PC-9 (cell line): ENCODE data around the gene ITGB4. TPM values are rescaled to one million over a fixed set of nuclear protein-coding genes. Genes with fewer than 3 reads are reported as not detected.

ENCODE experiments used
- BruUV-seq: library from RNA; stranded (reverse); fragments of 400-500 nt; replicated peaks from 2 replicates; lab custom pipeline; 2021; lab: Mats Ljungman, UMichigan
- CTCF ChIA-PET: fragments of 300-600 bp; sonication (Branson Sonifier 250); formaldehyde crosslinking; loops from one replicate; lab custom pipeline; 2022; ENCODE audit warnings: antibody characterized with exemption; lab: Charles Lee
- POLR2A ChIA-PET: fragments of 300-600 bp; sonication (Branson Sonifier 250); formaldehyde crosslinking; loops from one replicate; lab custom pipeline; 2022; ENCODE audit warnings: antibody characterized with exemption; ENCODE audit not compliant: unreplicated experiment; lab: Charles Lee
- DNase-seq, 2 experiments: peaks; one replicate each; pipeline versions ENCODE4 v3.0.0 to v3.0.0-alpha.2; 2015 to 2022; ENCODE audit warnings: mixed read lengths in 1 of 2
- H2AFZ ChIP-seq: fragments of 200-600 bp; sonication (generic); 2 replicates; pipeline ENCODE4 v1.8.1; 2017; ENCODE audit warnings: antibody characterized with exemption
- H3F3A ChIP-seq: fragments of 200-600 bp; sonication (generic); 2 replicates; pipeline ENCODE4 v1.8.1; 2017; ENCODE audit warnings: antibody characterized with exemption, mild to moderate bottlenecking, low read depth; ENCODE audit not compliant: insufficient read depth
- H3K27ac ChIP-seq: fragments of 200-600 bp; sonication (generic); 2 replicates; pipeline ENCODE4 v1.6.1; 2016; ENCODE audit warnings: mixed run types
- H3K27me3 ChIP-seq: fragments of 200-600 bp; sonication (generic); 2 replicates; pipeline ENCODE4 v1.6.1; 2016; ENCODE audit warnings: low read depth, mixed run types; ENCODE audit not compliant: insufficient read depth
- H3K36me3 ChIP-seq: fragments of 200-600 bp; sonication (generic); 2 replicates; pipeline ENCODE4 v1.6.1; 2016; ENCODE audit warnings: low read depth, mixed run types
- H3K4me1 ChIP-seq: fragments of 200-600 bp; sonication (generic); replicated peaks from 2 replicates; pipeline ENCODE4 v1.6.1; 2016; ENCODE audit warnings: mixed run types; ENCODE audit not compliant: insufficient read depth
- H3K4me2 ChIP-seq: fragments of 200-600 bp; sonication (generic); 2 replicates; pipeline ENCODE4 v1.6.1; 2017; ENCODE audit warnings: mixed run types
- H3K4me3 ChIP-seq: fragments of 200-600 bp; sonication (generic); 2 replicates; pipeline ENCODE4 v1.6.1; 2016; ENCODE audit warnings: mixed run types
- H3K79me2 ChIP-seq: fragments of 200-600 bp; sonication (generic); 2 replicates; pipeline ENCODE4 v1.6.1; 2017; ENCODE audit warnings: low read depth, mixed run types
- H3K9me2 ChIP-seq: fragments of 200-600 bp; sonication (generic); 2 replicates; pipeline ENCODE4 v1.8.1; 2017; ENCODE audit warnings: mild to moderate bottlenecking; ENCODE audit not compliant: insufficient read depth
- H3K9me3 ChIP-seq: fragments of 200-600 bp; sonication (generic); 2 replicates; pipeline ENCODE4 v1.8.1; 2016; ENCODE audit warnings: low read depth; ENCODE audit not compliant: insufficient read depth
- H4K20me1 ChIP-seq: fragments of 200-600 bp; sonication (generic); 2 replicates; pipeline ENCODE4 v1.8.1; 2017; ENCODE audit not compliant: insufficient read depth
- EZH2 ChIP-seq: fragments of 200-600 bp; sonication (generic); IDR thresholded peaks from 2 replicates; pipeline ENCODE4 v1.8.0; 2017; ENCODE audit warnings: antibody characterized with exemption, low read depth
- intact Hi-C: fragments of 100-400 bp; cut with micrococcal nuclease; formaldehyde crosslinking; loops from one replicate; pipeline ENCODE4 v1.10.0; 2022; ENCODE audit not compliant: unreplicated experiment
- total RNA-seq: library from RNA; stranded (reverse); gene quantifications from 2 replicates; pipeline ENCODE4 v1.2.3, GENCODE V29; 2021
- TF ChIP-seq, protein P1 (sequence below): fragments of 200-600 bp; sonication (generic); conservative IDR thresholded peaks from 2 replicates; pipeline ENCODE4 v1.6.1; 2017; ENCODE audit warnings: mixed run types, antibody characterized with exemption, mild to moderate bottlenecking, moderate library complexity

ITGB4 gene
- total RNA-seq, 1 experiment from 2014 or later = 461 TPM

DNA sequence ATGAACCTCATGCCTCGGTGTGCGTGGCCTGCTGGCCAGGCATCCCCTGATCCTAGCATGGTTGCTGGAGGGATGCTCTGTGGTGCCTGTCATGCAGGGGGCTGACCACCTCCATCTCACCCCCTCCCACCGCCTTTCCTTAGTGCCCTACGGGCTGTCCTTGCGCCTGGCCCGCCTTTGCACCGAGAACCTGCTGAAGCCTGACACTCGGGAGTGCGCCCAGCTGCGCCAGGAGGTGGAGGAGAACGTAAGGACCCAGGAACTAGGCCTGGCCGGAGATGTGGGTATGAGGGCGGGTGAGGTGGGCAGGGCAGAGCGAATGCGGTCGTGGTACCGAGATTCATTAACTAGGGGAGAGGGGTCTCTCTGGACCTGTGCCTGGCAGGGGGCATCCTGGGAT is 19.0 kb downstream of the ITGB4 start:
- no peak overlapping the region for H3K4me2 ChIP-seq
- no peak for DNase-seq
- H2AFZ ChIP-seq = no peak overlapping the region
- peaks cover 8% of the 10 kb centered on the region; the same call in 1 of the 2 replicates for H3K36me3 ChIP-seq
- no peaks in the 10 kb centered on the region for H3K9me3 ChIP-seq
- peaks cover 6% of the 10 kb centered on the region for H4K20me1 ChIP-seq
- POLR2A ChIA-PET = interaction anchor here (0.7 kb wide), 1 partner anchor 51 kb away, joined by 3 read pairs; no protein-coding TSS in a partner anchor
- H3K4me3 ChIP-seq = no peak overlapping the region
- peaks cover 20% of the 10 kb centered on the region; the same call in 1 of the 2 replicates for H3F3A ChIP-seq
- no peaks in the 10 kb centered on the region for H3K27me3 ChIP-seq
- intact Hi-C loops = no loop called here
- no peak overlapping the region for H3K27ac ChIP-seq
- H3K9me2 ChIP-seq = no peaks in the 10 kb centered on the region
- TF ChIP-seq EZH2 = no peak
- TF ChIP-seq, protein P1, sequence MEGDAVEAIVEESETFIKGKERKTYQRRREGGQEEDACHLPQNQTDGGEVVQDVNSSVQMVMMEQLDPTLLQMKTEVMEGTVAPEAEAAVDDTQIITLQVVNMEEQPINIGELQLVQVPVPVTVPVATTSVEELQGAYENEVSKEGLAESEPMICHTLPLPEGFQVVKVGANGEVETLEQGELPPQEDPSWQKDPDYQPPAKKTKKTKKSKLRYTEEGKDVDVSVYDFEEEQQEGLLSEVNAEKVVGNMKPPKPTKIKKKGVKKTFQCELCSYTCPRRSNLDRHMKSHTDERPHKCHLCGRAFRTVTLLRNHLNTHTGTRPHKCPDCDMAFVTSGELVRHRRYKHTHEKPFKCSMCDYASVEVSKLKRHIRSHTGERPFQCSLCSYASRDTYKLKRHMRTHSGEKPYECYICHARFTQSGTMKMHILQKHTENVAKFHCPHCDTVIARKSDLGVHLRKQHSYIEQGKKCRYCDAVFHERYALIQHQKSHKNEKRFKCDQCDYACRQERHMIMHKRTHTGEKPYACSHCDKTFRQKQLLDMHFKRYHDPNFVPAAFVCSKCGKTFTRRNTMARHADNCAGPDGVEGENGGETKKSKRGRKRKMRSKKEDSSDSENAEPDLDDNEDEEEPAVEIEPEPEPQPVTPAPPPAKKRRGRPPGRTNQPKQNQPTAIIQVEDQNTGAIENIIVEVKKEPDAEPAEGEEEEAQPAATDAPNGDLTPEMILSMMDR = no peak
- CTCF ChIA-PET = interaction anchor here (0.5 kb wide), 1 partner anchor 89 kb away, joined by 6 read pairs; no protein-coding TSS in a partner anchor
- no peaks in the 10 kb centered on the region for H3K4me1 ChIP-seq
- BruUV-seq = no TSS peak
- H3K79me2 ChIP-seq = no peaks in the 10 kb centered on the region

DNA sequence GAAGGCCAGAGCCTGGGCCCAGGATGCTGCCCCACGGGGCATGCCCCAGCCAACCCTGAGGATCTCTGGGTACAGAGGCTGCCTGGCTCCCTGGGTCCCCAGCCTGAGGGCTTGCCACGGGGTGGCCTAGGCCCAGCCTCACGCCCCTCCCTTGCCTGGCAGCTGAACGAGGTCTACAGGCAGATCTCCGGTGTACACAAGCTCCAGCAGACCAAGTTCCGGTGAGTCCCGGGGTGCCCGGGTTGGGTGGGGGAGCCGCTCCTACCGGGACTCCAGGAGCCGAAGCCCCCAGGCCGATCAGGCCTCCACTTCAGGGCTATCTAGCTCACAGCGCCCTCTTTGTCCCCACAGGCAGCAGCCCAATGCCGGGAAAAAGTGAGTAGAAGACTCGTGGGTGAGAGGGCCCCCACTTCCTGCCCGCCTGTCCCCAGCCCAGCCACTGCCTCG is 19.4 kb downstream of the ITGB4 start:
- Histone ChIP-seq H3K27ac (no peak overlapping the region), H3K9me2 (no peaks in the 10 kb centered on the region), H2AFZ (no peak overlapping the region), H3K79me2 (no peaks in the 10 kb centered on the region), H4K20me1 (peaks cover 6% of the 10 kb centered on the region), H3K27me3 (no peaks in the 10 kb centered on the region), H3K4me1 (no peaks in the 10 kb centered on the region), H3K9me3 (no peaks in the 10 kb centered on the region), H3K4me3 (no peak overlapping the region), H3F3A (peaks cover 21% of the 10 kb centered on the region; the same call in 1 of the 2 replicates), H3K4me2 (no peak overlapping the region), H3K36me3 (peaks cover 8% of the 10 kb centered on the region; the same call in 1 of the 2 replicates)
- BruUV-seq = no TSS peak
- TF ChIP-seq EZH2 = no peak
- TF ChIP-seq, protein P1 = no peak
- ChIA-PET CTCF (interaction anchor here (0.5 kb wide), 1 partner anchor 89 kb away, joined by 6 read pairs; no protein-coding TSS in a partner anchor), POLR2A (interaction anchor here (0.7 kb wide), 1 partner anchor 51 kb away, joined by 3 read pairs; no protein-coding TSS in a partner anchor)
- intact Hi-C loops = no loop called here
- no peak for DNase-seq

DNA sequence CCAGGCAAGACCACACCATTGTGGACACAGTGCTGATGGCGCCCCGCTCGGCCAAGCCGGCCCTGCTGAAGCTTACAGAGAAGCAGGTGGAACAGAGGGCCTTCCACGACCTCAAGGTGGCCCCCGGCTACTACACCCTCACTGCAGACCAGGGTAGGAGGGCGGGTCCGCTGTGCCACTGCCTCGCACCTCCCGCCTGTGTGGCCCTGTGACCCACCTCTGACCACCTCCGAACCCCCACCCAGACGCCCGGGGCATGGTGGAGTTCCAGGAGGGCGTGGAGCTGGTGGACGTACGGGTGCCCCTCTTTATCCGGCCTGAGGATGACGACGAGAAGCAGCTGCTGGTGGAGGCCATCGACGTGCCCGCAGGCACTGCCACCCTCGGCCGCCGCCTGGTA is 21.1 kb downstream of the ITGB4 start:
- BruUV-seq = no TSS peak
- Histone ChIP-seq H3F3A (peaks cover 37% of the 10 kb centered on the region), H4K20me1 (peaks cover 6% of the 10 kb centered on the region), H3K27ac (no peak overlapping the region), H2AFZ (no peak overlapping the region), H3K27me3 (no peaks in the 10 kb centered on the region), H3K36me3 (peaks cover 8% of the 10 kb centered on the region; the same call in 1 of the 2 replicates), H3K4me1 (no peaks in the 10 kb centered on the region), H3K9me3 (no peaks in the 10 kb centered on the region), H3K4me3 (no peak overlapping the region), H3K4me2 (no peak overlapping the region), H3K79me2 (no peaks in the 10 kb centered on the region), H3K9me2 (no peaks in the 10 kb centered on the region)
- ChIA-PET CTCF (no interaction called here), POLR2A (no interaction called here)
- TF ChIP-seq, protein P1 = no peak
- no peak for TF ChIP-seq EZH2
- intact Hi-C loops = no loop called here
- DNase-seq = no peak
